ENCODE measurements around the gene SH3TC1. TPM values are rescaled to one million over a fixed set of nuclear protein-coding genes. Genes with fewer than 3 reads are reported as not detected.

The SH3TC1 gene
- total RNA-seq, 6 donors from 2014 or later = 34.1 to 193 (median 81.4) TPM

- TF ChIP-seq, protein P1, sequence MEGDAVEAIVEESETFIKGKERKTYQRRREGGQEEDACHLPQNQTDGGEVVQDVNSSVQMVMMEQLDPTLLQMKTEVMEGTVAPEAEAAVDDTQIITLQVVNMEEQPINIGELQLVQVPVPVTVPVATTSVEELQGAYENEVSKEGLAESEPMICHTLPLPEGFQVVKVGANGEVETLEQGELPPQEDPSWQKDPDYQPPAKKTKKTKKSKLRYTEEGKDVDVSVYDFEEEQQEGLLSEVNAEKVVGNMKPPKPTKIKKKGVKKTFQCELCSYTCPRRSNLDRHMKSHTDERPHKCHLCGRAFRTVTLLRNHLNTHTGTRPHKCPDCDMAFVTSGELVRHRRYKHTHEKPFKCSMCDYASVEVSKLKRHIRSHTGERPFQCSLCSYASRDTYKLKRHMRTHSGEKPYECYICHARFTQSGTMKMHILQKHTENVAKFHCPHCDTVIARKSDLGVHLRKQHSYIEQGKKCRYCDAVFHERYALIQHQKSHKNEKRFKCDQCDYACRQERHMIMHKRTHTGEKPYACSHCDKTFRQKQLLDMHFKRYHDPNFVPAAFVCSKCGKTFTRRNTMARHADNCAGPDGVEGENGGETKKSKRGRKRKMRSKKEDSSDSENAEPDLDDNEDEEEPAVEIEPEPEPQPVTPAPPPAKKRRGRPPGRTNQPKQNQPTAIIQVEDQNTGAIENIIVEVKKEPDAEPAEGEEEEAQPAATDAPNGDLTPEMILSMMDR (IDR thresholded peaks at IDR 0.05) = no peak
- no peak for TF ChIP-seq EP300 (IDR thresholded peaks at IDR 0.05)
- TF ChIP-seq POLR2A (IDR thresholded peaks at IDR 0.05) = no peak
- no peak for TF ChIP-seq POLR2AphosphoS5 (IDR thresholded peaks at IDR 0.05)
- no peak for ATAC-seq (ENCODE audit: low FRiP score in 2 of 2)
- WGBS, 2 donors = 88 to 92% methylated on average over 10 of the region's 10 CpGs
Observed at GRCh38 chr4:8263397-8263796, 64.3 kb downstream of the SH3TC1 start.

GRCh38 chr4:8264106-8264505, 65.0 kb downstream of the SH3TC1 start:
- no peaks in the 10 kb centered on the region for H3K9me3 ChIP-seq
- H3K36me3 ChIP-seq = no peaks in the 10 kb centered on the region
- WGBS, 2 donors = 88 to 89% methylated on average over 14 of the region's 14 CpGs
- H3K4me3 ChIP-seq = no peak overlapping the region
- TF ChIP-seq EP300 (IDR thresholded peaks at IDR 0.05) (no peak), POLR2AphosphoS5 (IDR thresholded peaks at IDR 0.05) (no peak), POLR2A (IDR thresholded peaks at IDR 0.05) (no peak)
- TF ChIP-seq, protein P1 (IDR thresholded peaks at IDR 0.05) = no peak
- H3K27me3 ChIP-seq = no peaks in the 10 kb centered on the region
- DNase-seq (no peak), ATAC-seq (ENCODE audit: low FRiP score in 2 of 2) (no peak)
- H3K27ac ChIP-seq = no peak overlapping the region
- H3K4me1 ChIP-seq = peaks cover 9 to 21% (median 13%) of the 10 kb centered on the region in 4 donors

More at GRCh38 chr4:8263397-8263796, 64.3 kb downstream of the SH3TC1 start:
- Histone ChIP-seq H3K9me3 (no peaks in the 10 kb centered on the region), H3K4me3 (no peak overlapping the region), H3K27ac (no peak overlapping the region), H3K4me1 (peaks cover 7 to 20% (median 12%) of the 10 kb centered on the region in 4 donors), H3K36me3 (no peaks in the 10 kb centered on the region), H3K27me3 (no peaks in the 10 kb centered on the region)
- no peak for DNase-seq

DNA sequence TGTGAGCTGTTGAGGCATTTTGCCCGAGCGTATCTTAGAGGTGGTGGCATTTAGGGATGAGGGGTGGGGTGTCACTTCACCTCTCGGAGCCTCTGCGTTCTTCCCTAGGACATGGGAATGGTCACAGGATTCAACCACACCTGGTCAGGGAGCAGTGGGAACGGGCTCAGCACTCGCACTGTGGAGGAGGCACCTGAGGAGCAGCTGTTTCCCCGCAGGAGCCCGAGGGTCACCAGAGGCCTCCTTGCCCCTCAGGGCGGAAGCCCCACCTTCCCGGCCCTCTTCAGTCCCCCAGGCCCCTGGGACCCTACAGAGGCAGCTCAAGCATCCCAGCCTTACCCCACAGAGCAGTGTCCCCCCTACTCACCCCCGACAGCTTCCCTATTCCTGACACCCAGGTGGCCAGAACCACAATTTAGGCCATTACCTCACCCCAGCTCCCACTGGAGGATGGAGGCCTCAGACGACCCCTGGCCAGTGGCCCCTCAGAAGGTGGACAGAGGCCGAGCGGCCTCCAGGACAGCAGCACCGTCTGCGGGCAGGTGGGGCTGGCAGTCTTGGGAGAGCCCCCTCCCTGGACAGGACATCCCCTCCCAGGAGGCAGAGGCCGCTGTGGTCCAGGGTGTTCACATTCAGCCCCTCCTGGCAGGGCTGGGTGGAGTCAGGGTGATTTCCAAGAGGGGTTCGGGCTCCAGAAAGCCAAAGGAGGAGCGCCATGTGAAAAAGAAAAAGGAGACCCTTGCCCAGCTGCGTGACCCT, 66.3 kb downstream of the SH3TC1 start:
- no peaks in the 10 kb centered on the region for H3K36me3 ChIP-seq
- no peak overlapping the region for H3K27ac ChIP-seq
- peaks cover 0 to 7% (median 0%) of the 10 kb centered on the region in 4 donors for H3K27me3 ChIP-seq
- H3K4me1 ChIP-seq = peaks cover 20 to 30% (median 21%) of the 10 kb centered on the region in 4 donors
- DNase-seq = no peak
- H3K9me3 ChIP-seq = no peaks in the 10 kb centered on the region
- TF ChIP-seq POLR2A (IDR thresholded peaks at IDR 0.05) (no peak), EP300 (IDR thresholded peaks at IDR 0.05) (no peak), POLR2AphosphoS5 (IDR thresholded peaks at IDR 0.05) (no peak)
- TF ChIP-seq, protein P1 (IDR thresholded peaks at IDR 0.05) = no peak
- 88 to 91% methylated on average over 12 to 15 of the region's 20 CpGs for WGBS, 2 donors
- H3K4me3 ChIP-seq = no peak overlapping the region
- no peak for ATAC-seq (ENCODE audit: low FRiP score in 2 of 2)

DNA sequence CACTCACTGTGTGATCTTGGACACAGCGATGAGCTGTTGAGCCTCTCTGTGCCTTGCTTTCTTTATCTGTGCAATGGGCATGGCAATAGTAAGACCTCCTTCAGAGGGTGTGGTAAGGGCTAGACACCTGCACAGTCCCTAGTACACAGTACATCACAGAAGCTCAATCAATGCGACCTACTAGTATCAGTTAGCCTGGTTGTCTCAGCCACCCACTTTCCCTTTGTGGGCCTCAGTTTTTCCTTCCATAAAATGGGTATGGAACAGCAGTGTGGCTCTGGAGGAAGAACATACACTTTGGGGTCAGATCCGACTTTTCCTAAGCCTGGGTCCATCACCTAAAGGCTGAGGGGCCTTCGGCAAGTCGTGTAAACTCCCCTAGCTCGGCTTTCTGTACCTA, 67.0 kb downstream of the SH3TC1 start:
- no peaks in the 10 kb centered on the region for H3K36me3 ChIP-seq
- 81 to 91% methylated on average over 6 of the region's 6 CpGs for WGBS, 2 donors
- H3K9me3 ChIP-seq = no peaks in the 10 kb centered on the region
- DNase-seq (no peak), ATAC-seq (ENCODE audit: low FRiP score in 2 of 2) (no peak)
- peaks cover 0 to 7% (median 0%) of the 10 kb centered on the region in 4 donors for H3K27me3 ChIP-seq
- no peak overlapping the region for H3K4me3 ChIP-seq
- H3K27ac ChIP-seq = no peak overlapping the region
- peaks cover 18 to 29% (median 23%) of the 10 kb centered on the region in 4 donors for H3K4me1 ChIP-seq
- TF ChIP-seq, protein P1 (IDR thresholded peaks at IDR 0.05) = no peak
- no peak for TF ChIP-seq EP300 (IDR thresholded peaks at IDR 0.05)
- no peak for TF ChIP-seq POLR2A (IDR thresholded peaks at IDR 0.05)
- no peak for TF ChIP-seq POLR2AphosphoS5 (IDR thresholded peaks at IDR 0.05)
